Activated naive CD4-positive, alpha-beta T cell treated with anti-CD3 and anti-CD28 coated beads, Interleukin-2, amount 10 ng/mL, durations not matched to agents 7 days and 5 days (primary cell): ENCODE measurements around the gene FKBP5.

Experiments used
- CTCF ChIA-PET: fragments of 350-600 bp; sonication (Branson Sonifier 250); formaldehyde crosslinking; loops from one replicate; lab custom pipeline; 2021; ENCODE audit warnings: antibody characterized with exemption; lab: Charles Lee
- DNase-seq: peaks from one replicate; pipeline ENCODE4 v3.0.0-alpha.2; 2020
- H3K27ac Mint-ChIP-seq: one replicate; pipeline ENCODE4 v1.8.0; 2021; ENCODE audit warnings: mild to moderate bottlenecking, moderate library complexity, mixed read lengths
- H3K27me3 Mint-ChIP-seq: one replicate; pipeline ENCODE4 v1.8.0; 2021; ENCODE audit warnings: mild to moderate bottlenecking, mixed read lengths
- H3K36me3 Mint-ChIP-seq: one replicate; pipeline ENCODE4 v1.8.0; 2021; ENCODE audit warnings: mixed read lengths
- H3K4me1 Mint-ChIP-seq: one replicate; pipeline ENCODE4 v1.8.0; 2021; ENCODE audit warnings: mixed read lengths
- H3K4me3 Mint-ChIP-seq: one replicate; pipeline ENCODE4 v1.8.0; 2021; ENCODE audit warnings: mild to moderate bottlenecking, moderate library complexity, mixed read lengths
- H3K9me3 Mint-ChIP-seq: one replicate; pipeline ENCODE4 v1.8.0; 2021; ENCODE audit warnings: mixed read lengths

Gene FKBP5

DNA sequence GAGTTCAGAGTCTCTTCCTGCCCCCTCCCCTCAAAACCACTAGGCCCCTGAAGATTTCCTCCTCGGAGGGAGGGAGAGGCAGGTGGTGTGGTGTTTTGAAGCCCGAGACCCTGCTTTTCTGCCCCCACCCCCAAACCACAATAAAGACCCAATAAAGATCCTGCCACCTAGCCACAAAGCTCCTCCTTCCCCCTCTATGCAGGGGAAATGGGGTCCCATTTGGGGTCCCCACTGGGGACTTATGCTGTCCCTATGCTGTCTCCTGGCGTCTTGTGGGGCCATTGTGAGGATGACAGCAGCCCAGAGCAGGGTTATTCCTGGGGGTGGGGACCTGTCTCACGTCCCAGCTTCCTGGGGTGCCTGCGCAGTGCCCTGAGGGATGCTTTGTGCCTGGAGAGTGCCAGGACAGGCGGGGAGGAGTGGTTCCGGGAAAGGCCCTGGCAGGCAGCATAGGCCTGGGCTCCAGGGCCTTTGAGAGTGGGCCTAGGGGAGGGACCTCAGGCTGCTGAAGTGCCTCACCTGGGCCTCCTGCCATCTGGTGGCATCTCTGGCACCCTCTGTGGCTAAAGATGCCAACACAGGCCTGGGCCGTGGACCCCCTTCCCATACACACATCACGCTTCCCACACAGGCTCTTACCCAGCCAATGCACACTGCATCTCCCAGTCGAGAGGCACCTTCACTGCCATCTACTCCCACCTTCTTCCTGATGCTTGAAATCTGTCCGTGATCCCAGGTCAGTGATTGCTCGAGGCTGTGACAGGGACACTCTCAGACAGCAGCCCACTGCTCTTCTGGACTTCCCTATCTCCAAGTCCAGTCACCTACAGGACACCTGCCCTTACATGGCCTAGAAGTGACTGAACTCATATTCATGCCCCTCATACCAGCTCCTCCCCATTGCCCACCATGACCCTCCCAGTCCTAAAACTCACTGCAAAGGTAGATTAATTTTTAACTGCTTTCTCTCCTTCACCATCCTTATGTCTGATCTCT lies 40.3 kb upstream of the FKBP5 start:
- Mint-ChIP-seq H3K27me3 (no peaks in the 10 kb centered on the region), H3K9me3 (no peaks in the 10 kb centered on the region)
- peak; percentile 53 for DNase-seq

DNA sequence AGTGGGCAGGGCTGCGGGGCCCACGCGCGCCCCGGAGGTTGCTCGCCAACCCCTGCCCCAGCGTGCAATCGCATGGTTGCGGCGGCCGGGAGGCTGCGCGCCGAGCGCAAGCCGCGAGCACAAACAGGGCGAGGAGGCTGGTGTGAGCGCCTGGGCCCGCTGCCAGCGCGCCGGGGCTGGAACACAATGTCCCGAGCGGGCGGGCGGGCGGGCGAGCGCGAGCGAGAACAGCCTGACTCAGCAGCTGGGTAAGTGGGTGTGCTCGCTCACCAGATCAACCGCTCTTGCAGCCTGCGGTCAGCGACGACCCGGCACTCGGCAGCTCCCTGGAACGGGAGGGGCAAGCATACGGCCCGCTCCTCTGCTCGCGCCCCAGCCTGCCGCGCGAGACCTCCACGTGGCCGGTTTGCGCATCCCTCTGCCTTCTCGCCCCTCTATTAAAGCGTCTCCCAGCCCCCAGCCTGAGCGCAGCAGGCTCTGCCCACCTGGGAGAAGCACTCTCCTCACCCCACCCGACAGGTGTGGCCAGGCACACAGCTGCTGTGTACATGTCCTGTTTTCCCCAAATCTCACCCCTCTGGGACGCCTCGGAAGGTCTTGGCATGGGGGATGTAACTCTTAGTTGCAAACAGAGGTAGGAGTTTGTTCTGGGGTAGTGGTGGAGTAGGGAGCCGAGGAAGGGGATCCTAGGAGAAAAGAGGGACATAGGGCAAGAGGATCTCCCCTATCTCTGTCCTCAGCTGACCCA lies 39.4 kb upstream of the FKBP5 start:
- Mint-ChIP-seq H3K27ac (peak overlapping the region; percentile 99), H3K9me3 (no peaks in the 10 kb centered on the region), H3K4me3 (peak overlapping the region; percentile 63), H3K36me3 (no peaks in the 10 kb centered on the region), H3K4me1 (peaks cover 88% of the 10 kb centered on the region), H3K27me3 (no peaks in the 10 kb centered on the region)
- peak; percentile 90 for DNase-seq
- CTCF ChIA-PET: interaction anchor here (0.5 to 1.5 kb wide), 7 partner anchors 9 to 92 kb away, joined by 3 to 5 read pairs (median 3); partner anchors contain the start of gene ARMC12

More for the DNA sequence above, 40.3 kb upstream of the FKBP5 start:
- Mint-ChIP-seq H3K4me1 (peaks cover 91% of the 10 kb centered on the region), H3K4me3 (peak overlapping the region; percentile 63), H3K27ac (peak overlapping the region; percentile 99), H3K36me3 (no peaks in the 10 kb centered on the region)
- CTCF ChIA-PET: interaction anchor here (0.5 to 1.5 kb wide), 5 partner anchors 9 to 70 kb away, joined by 3 to 5 read pairs (median 4); no protein-coding TSS in a partner anchor

DNA sequence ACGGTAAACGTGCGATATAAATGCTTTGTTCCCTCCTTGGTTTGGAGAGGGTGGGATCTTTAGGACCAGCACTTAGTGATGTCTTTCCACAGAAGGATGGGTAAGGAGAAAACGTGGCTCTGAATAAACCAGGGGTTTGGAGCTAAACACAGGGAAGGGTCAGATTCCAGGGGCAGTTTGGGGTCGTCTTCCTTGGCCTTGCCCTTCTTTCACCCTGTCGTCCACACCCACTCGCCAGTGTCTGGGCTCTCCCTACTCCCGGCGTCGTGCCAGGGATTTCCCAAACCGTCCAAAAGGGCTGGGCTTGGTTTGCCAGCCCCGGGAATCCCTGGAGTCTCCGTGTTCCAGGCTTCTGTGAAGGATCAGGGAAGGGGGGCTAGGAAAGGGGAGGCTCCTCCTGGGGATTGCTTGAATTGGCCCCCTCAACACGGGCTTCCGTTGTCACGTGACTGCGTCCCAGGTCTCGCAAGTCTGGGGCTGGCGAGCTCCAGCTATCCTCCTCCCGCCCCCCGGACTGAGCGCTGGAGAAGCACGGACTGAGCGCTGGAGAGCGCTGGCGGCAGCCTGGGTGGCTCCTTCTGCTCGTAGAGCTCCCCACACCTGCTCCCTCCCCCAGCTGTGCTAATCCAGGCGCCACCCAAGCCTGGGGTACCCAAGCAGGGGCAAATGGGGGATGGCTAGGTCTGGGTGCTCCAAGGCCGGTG lies 38.7 kb upstream of the FKBP5 start:
- no peak for DNase-seq
- no peaks in the 10 kb centered on the region for H3K27me3 Mint-ChIP-seq
- no peaks in the 10 kb centered on the region for H3K36me3 Mint-ChIP-seq
- peak overlapping the region; percentile 99 for H3K27ac Mint-ChIP-seq
- CTCF ChIA-PET: interaction anchor here (0.7 to 1.5 kb wide), 8 partner anchors 8 to 91 kb away, joined by 3 to 5 read pairs (median 4); partner anchors contain the start of gene ARMC12
- H3K4me3 Mint-ChIP-seq: peak overlapping the region; percentile 63
- H3K9me3 Mint-ChIP-seq: no peaks in the 10 kb centered on the region
- peaks cover 84% of the 10 kb centered on the region for H3K4me1 Mint-ChIP-seq

DNA sequence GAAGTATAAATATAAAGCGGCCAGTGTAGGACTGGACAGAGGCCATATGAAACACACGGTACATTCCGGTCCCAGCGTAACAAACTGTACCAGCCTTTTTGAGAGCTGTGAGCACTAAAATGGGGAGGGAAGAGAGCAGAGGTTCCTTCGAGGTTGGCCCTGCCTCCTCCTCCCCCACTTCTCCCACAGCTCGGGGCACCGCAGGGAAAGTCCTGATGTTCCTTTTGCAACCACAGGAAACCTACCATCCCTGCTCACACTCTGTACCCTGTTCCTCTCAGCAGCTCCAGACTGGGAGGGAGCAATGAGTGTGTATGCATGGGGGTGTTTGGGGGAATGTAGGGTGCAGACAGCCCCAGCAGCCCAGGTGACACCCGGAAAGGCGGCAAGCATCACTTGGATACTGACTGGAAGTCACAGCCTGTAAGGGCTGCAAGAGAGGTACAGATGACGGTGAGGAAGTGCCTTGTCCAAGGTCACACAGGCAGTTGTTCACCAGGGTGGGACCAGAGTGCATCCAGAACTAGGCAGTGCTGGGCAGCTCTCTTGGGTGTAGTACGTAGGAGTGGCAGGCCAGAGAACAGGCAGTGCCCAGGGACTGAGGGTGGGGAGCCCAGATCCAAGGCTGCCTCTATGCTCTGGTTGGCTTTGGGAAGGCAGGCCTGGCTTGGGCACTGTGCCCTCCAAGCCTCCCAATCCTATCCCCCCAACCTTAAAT lies 37.2 kb upstream of the FKBP5 start:
- DNase-seq: no peak

DNA sequence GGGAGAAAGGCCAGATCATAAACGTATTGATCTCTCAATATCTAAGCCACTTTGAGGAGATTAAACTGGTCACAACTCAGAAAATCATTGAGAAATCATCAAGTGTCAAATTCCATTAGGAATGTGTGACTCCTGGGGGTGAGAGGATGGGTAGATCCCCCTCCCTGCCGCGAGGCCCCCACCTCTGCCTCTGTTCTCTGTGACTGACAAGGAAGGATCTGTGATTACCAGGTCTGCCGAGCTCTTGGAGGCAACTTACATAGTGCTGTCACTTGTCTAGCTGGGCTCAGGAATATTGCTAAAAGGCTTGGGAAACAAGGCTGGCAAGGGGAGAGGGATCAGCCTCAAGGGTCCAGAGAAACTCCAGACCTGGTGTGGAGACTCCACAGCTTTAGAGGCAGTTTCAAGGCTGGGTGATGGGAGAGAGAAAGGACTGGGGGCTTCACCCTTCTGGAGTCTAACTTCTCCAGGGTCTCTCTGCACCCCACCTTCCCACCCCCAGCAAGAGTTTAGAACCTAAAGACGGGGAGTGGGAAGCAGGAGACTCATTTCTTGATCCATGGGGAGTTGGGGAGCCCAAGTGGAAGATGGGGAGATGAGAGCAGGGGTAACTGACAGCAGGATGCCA lies 36.5 kb upstream of the FKBP5 start:
- Mint-ChIP-seq H3K9me3 (no peaks in the 10 kb centered on the region), H3K27me3 (no peaks in the 10 kb centered on the region), H3K4me1 (peaks cover 79% of the 10 kb centered on the region), H3K4me3 (no peak overlapping the region), H3K36me3 (no peaks in the 10 kb centered on the region), H3K27ac (peak overlapping the region; percentile 99)
- DNase-seq: peak; percentile 9
- CTCF ChIA-PET: interaction anchor here (0.7 to 1.5 kb wide), 3 partner anchors 8 to 40 kb away, joined by 3 to 5 read pairs (median 4); no protein-coding TSS in a partner anchor

More for the DNA sequence above, 37.2 kb upstream of the FKBP5 start:
- Mint-ChIP-seq H3K27me3 (no peaks in the 10 kb centered on the region), H3K27ac (peak overlapping the region; percentile 99), H3K9me3 (no peaks in the 10 kb centered on the region), H3K4me1 (peaks cover 79% of the 10 kb centered on the region), H3K36me3 (no peaks in the 10 kb centered on the region), H3K4me3 (peak overlapping the region; percentile 63)
- CTCF ChIA-PET: interaction anchor here (1.0 to 1.5 kb wide), 3 partner anchors 9 to 49 kb away, joined by 3 to 5 read pairs (median 4); no protein-coding TSS in a partner anchor

DNA sequence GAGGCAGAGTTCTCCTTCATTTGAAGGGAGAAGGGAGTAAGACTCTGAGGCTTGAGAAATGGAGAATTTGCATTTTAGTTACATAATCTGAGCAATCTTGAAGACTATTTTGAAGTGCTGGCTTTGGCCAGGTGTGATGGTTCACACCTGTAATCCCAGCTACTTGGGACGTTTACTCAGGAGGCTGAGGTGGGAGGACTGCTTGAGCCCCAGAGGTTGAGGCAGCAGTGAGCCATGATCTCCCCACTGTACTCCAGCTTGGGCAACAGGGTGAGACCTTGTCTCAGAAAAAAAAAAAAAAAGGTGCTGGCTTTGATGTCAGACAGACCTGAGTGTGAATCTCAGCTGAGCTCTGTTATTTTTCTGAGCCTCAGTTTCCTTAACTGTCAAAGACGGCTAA lies 35.8 kb upstream of the FKBP5 start:
- Mint-ChIP-seq H3K27me3 (no peaks in the 10 kb centered on the region), H3K9me3 (no peaks in the 10 kb centered on the region), H3K36me3 (no peaks in the 10 kb centered on the region), H3K27ac (no peak overlapping the region), H3K4me1 (peaks cover 79% of the 10 kb centered on the region), H3K4me3 (no peak overlapping the region)
- CTCF ChIA-PET: interaction anchor here (0.7 to 1.5 kb wide), 2 partner anchors 38 to 40 kb away, joined by 3 to 4 read pairs; no protein-coding TSS in a partner anchor
- DNase-seq: peak; percentile 18

DNA sequence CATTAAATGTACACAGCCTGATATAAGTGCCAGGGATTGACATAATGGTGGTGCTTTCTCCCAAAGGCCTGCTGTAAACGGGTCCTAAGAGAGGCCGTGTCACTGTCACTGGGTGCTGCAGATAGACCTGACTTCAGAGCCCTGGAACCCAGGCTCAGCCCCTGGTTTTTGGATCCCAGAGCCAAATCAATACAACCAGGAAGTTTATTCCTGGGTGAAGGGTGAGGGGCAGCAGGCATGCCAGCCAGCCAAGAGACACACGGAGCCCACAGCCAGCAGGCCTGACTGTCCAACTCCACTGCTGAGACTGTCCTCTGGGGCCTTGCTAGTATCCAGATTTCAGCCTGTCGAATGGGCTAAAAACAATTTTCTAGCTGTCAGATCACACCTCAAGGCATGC lies 35.3 kb upstream of the FKBP5 start:
- CTCF ChIA-PET: no interaction called here
- Mint-ChIP-seq H3K9me3 (no peaks in the 10 kb centered on the region), H3K27me3 (no peaks in the 10 kb centered on the region), H3K4me1 (peaks cover 79% of the 10 kb centered on the region), H3K27ac (no peak overlapping the region), H3K36me3 (no peaks in the 10 kb centered on the region), H3K4me3 (no peak overlapping the region)
- DNase-seq: peak; percentile 10

DNA sequence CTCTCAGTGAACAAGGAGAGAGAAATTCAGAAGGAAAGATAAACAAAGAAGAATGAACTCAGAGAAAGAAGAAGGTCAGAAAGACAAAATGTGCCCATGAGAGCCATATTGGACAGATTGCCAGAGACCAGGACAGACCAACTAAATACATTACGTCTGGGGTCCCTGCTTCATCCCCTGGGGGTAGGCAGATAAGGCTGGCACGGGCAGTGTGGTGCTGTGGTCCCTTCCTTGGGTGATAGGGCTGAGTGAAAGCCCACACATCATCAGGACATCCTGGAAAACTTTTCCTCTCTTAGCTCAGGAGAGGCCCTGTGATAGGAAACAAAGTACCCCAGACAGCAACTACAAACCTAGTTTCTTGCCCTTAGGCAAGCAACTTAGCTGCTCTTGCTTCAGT lies 34.9 kb upstream of the FKBP5 start:
- Mint-ChIP-seq H3K36me3 (no peaks in the 10 kb centered on the region), H3K9me3 (no peaks in the 10 kb centered on the region), H3K27me3 (no peaks in the 10 kb centered on the region), H3K4me3 (no peak overlapping the region), H3K4me1 (peaks cover 79% of the 10 kb centered on the region), H3K27ac (no peak overlapping the region)
- DNase-seq: peak; percentile 16
- CTCF ChIA-PET: no interaction called here

DNA sequence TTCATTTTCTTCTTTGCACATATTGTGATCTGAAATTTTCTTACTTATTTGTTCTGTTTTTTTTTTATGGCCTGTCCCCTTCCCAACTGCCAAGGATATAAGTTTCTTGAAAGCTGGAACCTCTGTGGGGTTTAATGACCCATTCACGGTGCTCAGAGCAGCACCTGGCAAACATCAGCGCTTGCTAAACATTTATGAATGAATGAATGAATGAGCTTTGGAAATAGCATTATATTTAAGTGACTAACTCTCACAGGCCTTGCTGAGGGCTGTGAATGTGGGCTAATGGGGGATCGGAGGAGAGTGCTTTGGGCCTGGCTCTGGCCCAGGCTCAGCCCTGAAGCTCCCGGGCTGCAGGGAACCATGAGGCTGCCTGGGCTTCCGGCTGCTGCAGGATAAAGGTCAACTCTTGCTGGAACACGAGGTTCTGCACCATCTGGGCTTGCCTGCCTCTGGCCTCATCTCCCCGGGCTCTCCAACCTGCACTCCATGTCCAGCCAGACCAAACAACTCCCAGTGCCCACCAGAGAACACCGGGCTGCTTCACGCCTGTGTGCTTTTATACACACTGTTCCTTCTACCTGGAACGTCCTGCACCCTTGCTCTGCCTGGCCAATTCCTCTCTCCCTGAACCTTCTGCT lies 33.5 kb upstream of the FKBP5 start:
- Mint-ChIP-seq H3K27me3 (no peaks in the 10 kb centered on the region), H3K4me3 (no peak overlapping the region), H3K27ac (peak overlapping the region; percentile 83), H3K4me1 (peaks cover 82% of the 10 kb centered on the region), H3K9me3 (no peaks in the 10 kb centered on the region), H3K36me3 (no peaks in the 10 kb centered on the region)
- DNase-seq: no peak
- CTCF ChIA-PET: interaction anchor here (0.7 kb wide), 1 partner anchor 76 kb away, joined by 3 read pairs; no protein-coding TSS in a partner anchor

DNA sequence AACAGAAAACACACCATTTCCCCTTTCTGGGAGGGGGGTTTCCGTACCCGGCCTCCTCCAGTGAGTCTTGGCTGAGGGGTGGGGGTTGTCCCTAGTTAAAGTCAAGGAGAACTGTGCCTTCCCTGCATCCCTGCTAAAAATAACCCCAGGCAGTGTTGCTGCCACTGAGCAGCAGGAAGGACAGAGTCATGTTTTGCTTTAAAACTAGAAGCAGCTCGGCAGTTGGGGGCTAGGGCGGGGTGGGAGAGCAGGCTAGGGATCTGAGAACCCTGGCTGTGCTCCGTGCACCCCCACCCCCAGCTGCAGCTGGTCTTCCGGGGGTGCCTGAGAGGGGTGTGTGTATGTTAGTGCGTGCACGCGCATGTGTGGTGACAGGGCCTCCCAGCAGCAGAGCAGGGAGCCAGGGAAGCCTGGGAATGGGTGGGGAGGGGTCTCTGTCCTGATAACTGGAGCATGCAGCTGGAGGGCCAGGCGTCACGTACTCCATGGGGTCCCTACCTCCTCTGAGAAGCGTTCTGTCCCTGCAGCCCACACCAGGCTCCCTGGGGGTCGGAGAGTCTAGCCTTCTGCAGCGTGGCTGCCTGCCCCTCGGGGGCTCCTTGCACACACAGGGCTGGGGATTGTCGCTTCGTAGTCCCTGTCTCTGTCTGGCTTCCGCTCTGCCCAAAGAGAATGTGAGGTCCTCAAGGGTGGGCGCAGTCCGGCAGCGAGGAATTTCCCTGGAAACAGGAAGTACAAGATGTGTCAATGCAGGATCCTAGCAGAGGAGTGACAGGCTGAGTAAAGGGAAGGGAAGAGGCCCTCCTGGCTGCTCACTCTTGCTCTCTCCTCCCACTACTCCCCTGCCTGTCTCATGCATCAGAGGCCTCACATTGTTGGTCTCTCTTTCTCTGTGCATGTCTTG lies 31.4 kb upstream of the FKBP5 start:
- H3K27me3 Mint-ChIP-seq: peaks cover 4% of the 10 kb centered on the region
- H3K36me3 Mint-ChIP-seq: no peaks in the 10 kb centered on the region
- peak overlapping the region; percentile 91 for H3K27ac Mint-ChIP-seq
- CTCF ChIA-PET: interaction anchor here (0.5 to 1.6 kb wide), 4 partner anchors 8 to 1168 kb away, joined by 3 to 5 read pairs (median 4); no protein-coding TSS in a partner anchor
- H3K4me1 Mint-ChIP-seq: peaks cover 73% of the 10 kb centered on the region
- peak overlapping the region; percentile 35 for H3K4me3 Mint-ChIP-seq
- no peaks in the 10 kb centered on the region for H3K9me3 Mint-ChIP-seq
- DNase-seq: peak; percentile 49

DNA sequence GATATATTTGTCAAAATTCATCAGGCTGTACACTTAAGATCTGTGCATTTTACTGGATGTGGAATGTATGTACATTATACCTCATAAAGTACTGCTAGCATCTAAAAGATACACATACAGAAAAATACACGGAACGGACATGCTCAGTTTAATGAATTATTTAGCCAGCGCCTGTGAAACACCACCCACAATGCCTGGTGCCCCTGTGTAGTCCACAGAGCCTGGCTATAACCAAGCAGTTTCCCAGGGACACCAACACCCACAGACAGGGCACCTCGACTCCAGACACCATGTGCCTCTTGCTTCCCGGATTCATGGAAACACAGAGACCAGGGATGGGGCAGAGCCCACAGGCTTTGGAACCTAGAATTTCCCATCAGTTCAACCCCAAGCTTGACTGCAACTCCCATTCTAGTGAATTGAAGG lies 30.7 kb upstream of the FKBP5 start:
- no peak for DNase-seq
- Mint-ChIP-seq H3K36me3 (no peaks in the 10 kb centered on the region), H3K27ac (peak overlapping the region; percentile 91), H3K9me3 (no peaks in the 10 kb centered on the region), H3K4me3 (peak overlapping the region; percentile 35), H3K27me3 (peaks cover 4% of the 10 kb centered on the region), H3K4me1 (peaks cover 66% of the 10 kb centered on the region)
- CTCF ChIA-PET: interaction anchor here (0.5 to 1.6 kb wide), 4 partner anchors 9 to 1169 kb away, joined by 3 to 5 read pairs (median 4); no protein-coding TSS in a partner anchor
